ENCODE results near the gene STK32B. TPM values are rescaled to one million over a fixed set of nuclear protein-coding genes. Genes with fewer than 3 reads are reported as not detected.

The STK32B gene
- total and polyA plus RNA-seq, 2 donors (not counting 3 experiments of a cell fraction or from before 2014, with no cell fraction given): 5.6 to 7.8 TPM

DNA sequence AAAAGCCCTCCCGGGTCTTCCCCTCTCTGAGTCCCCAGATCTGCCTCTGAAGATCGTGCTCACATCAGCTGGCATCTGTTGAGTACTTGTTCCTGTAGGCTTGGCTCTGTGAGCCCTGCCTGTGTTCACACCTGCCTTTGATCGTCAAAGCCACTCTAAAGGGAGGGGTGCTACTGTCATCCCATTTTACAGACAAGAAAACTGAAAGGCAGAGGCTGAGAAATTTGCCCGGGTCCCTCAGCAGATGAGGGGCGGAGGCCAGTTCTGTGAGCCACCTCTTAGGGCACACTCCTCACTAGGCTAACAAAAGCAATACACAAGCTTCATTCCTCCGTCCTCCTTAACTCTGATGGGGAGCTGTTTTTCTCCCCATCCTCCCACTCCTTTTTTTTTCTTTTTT lies 32.7 kb upstream of the STK32B start:
- CTCF ChIA-PET: interaction anchor here (0.9 to 2.4 kb wide), 8 partner anchors 9 to 441 kb away, joined by 3 to 20 read pairs (median 6); partner anchors contain the start of gene STK32B
- H2AFZ ChIP-seq (ENCODE audit: low read depth, low read length): no peak overlapping the region
- POLR2A ChIA-PET: interaction anchor here (0.8 kb wide), 1 partner anchor 12 kb away, joined by 4 read pairs; no protein-coding TSS in a partner anchor
- no peak overlapping the region for H3K27ac ChIP-seq (ENCODE audit: insufficient read depth, low read depth, low read length)
- H3K4me1 ChIP-seq (ENCODE audit: control insufficient read depth, extremely low read depth, insufficient read depth, low read length): no peaks in the 10 kb centered on the region
- TF ChIP-seq GATA2 (IDR thresholded peaks at IDR 0.05; ENCODE audit: insufficient read depth, insufficient read length, low read depth, low read length) (no peak), JUN (IDR thresholded peaks at IDR 0.05; ENCODE audit: borderline replicate concordance, insufficient read depth, insufficient read length, low read depth) (no peak), EZH2 (IDR thresholded peaks at IDR 0.05; ENCODE audit: borderline replicate concordance, low read depth, low read length, severe bottlenecking) (peak; percentile 13)
- no peak overlapping the region for H3K4me3 ChIP-seq (replicated peaks in 1 of 3; ENCODE audit: insufficient read depth in 1 of 3, low read depth in 1 of 3, low read length in 3 of 3)
- no peak overlapping the region for H3K9ac ChIP-seq (replicated peaks; ENCODE audit: extremely low read depth, insufficient read depth, low read length)
- no peaks in the 10 kb centered on the region for H3K79me2 ChIP-seq (ENCODE audit: control insufficient read depth, insufficient read depth, low read length)
- BruUV-seq (replicated peaks): no TSS peak
- no peaks in the 10 kb centered on the region for H3K9me1 ChIP-seq (replicated peaks; ENCODE audit: control insufficient read depth, extremely low read depth, insufficient read depth, low read length)
- dilution Hi-C loops (cut with MboI; ENCODE audit: extremely low pct_ligation_motif_present, low sequenced_read_pairs) (no loop called here), intact Hi-C loops (cut with micrococcal nuclease) (no loop called here)
- H3K4me2 ChIP-seq (ENCODE audit: insufficient read depth, low read length): no peak overlapping the region
- no peaks in the 10 kb centered on the region for H4K20me1 ChIP-seq (replicated peaks; ENCODE audit: control insufficient read depth, extremely low read depth, insufficient read depth, low read length)
- FAIRE-seq: no peak
- H3K36me3 ChIP-seq (ENCODE audit: control insufficient read depth in 2 of 2, extremely low read depth in 1 of 2, insufficient read depth in 2 of 2, low read length in 2 of 2): no peaks in the 10 kb centered on the region
- H3K27me3 ChIP-seq (ENCODE audit: control insufficient read depth in 2 of 2, insufficient read depth in 2 of 2, low read length in 2 of 2): peaks cover 6 to 20% of the 10 kb centered on the region in 2 experiments
- no peaks in the 10 kb centered on the region for H3K9me3 ChIP-seq (replicated peaks; ENCODE audit: control insufficient read depth, insufficient read depth, low read length)
- no peak for DNase-seq (ENCODE audit: low read depth, low spot score)

DNA sequence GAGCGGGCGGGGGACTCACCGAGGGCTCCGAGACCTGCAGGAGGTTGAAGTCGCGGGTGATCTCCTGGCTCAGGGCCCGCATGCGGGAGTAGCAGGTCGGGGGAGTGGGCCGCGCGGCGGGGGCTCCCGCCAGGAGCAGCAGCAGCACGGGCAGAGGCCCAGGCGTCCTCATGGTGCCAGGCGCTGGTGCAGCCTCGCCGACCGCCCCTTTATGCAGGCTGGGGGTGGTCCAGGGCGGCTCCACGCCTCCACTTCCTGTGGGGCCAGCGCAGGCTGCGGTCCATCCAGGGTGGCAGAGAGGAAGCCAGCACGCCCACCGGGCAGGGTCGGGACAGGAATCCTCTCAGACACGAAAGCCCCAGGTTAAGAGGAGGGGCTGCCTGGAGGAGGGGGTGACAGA lies 32.0 kb upstream of the STK32B start, which contains the start of gene CYTL1:
Gene CYTL1, minus strand, starts transcription at position 185 of the 400 bp plus-strand sequence. Its CDS starts 13 bp downstream, at position 172.
- H3K9me1 ChIP-seq (replicated peaks; ENCODE audit: control insufficient read depth, extremely low read depth, insufficient read depth, low read length): no peaks in the 10 kb centered on the region
- H3K4me2 ChIP-seq (ENCODE audit: insufficient read depth, low read length): no peak within 1 kb of the TSS
- peaks cover 6 to 20% of the 10 kb centered on the region in 2 experiments for H3K27me3 ChIP-seq (ENCODE audit: control insufficient read depth in 2 of 2, insufficient read depth in 2 of 2, low read length in 2 of 2)
- H3K27ac ChIP-seq (ENCODE audit: insufficient read depth, low read depth, low read length): no peak within 1 kb of the TSS
- no peaks in the 10 kb centered on the region for H3K9me3 ChIP-seq (replicated peaks; ENCODE audit: control insufficient read depth, insufficient read depth, low read length)
- TF ChIP-seq JUN (IDR thresholded peaks at IDR 0.05; ENCODE audit: borderline replicate concordance, insufficient read depth, insufficient read length, low read depth) (no peak), POLR2AphosphoS5 (IDR thresholded peaks at IDR 0.05; ENCODE audit: insufficient read depth, low read depth, low read length) (no peak), POLR2A (IDR thresholded peaks at IDR 0.05; ENCODE audit: low read depth, low read length) (no peak), EZH2 (IDR thresholded peaks at IDR 0.05; ENCODE audit: borderline replicate concordance, low read depth, low read length, severe bottlenecking) (peak; percentile 33)
- POLR2A ChIA-PET: no interaction called here
- peak within 1 kb of the TSS in 1 of 3 experiments; percentile 25 for H3K4me3 ChIP-seq (replicated peaks in 1 of 3; ENCODE audit: insufficient read depth in 1 of 3, low read depth in 1 of 3, low read length in 3 of 3)
- H2AFZ ChIP-seq (ENCODE audit: low read depth, low read length): peak within 1 kb of the TSS; percentile 28
- dilution Hi-C loops (cut with MboI; ENCODE audit: extremely low pct_ligation_motif_present, low sequenced_read_pairs) (no loop called here), intact Hi-C loops (cut with micrococcal nuclease) (no loop called here)
- no peaks in the 10 kb centered on the region for H4K20me1 ChIP-seq (replicated peaks; ENCODE audit: control insufficient read depth, extremely low read depth, insufficient read depth, low read length)
- H3K9ac ChIP-seq (replicated peaks; ENCODE audit: extremely low read depth, insufficient read depth, low read length): no peak within 1 kb of the TSS
- H3K79me2 ChIP-seq (ENCODE audit: control insufficient read depth, insufficient read depth, low read length): no peaks in the 10 kb centered on the region
- no peak for FAIRE-seq
- BruUV-seq (replicated peaks): no TSS peak
- DNase-seq (ENCODE audit: low read depth, low spot score): peak; percentile 12
- no peaks in the 10 kb centered on the region for H3K4me1 ChIP-seq (ENCODE audit: control insufficient read depth, extremely low read depth, insufficient read depth, low read length)
- no peaks in the 10 kb centered on the region for H3K36me3 ChIP-seq (ENCODE audit: control insufficient read depth in 2 of 2, extremely low read depth in 1 of 2, insufficient read depth in 2 of 2, low read length in 2 of 2)
- CTCF ChIA-PET: interaction anchor here (1.0 to 2.4 kb wide), 4 partner anchors 11 to 36 kb away, joined by 6 to 20 read pairs (median 6); partner anchors contain the start of gene STK32B

Measured in endothelial cell of umbilical vein (primary cell).